Caco-2 (cell line): ENCODE results near the gene ARHGEF12. TPM values are rescaled to one million over a fixed set of nuclear protein-coding genes. Genes with fewer than 3 reads are reported as not detected.

Experiments used
- BruUV-seq: library from RNA; stranded (reverse); fragments of 400-500 nt; replicated peaks from 2 replicates; lab custom pipeline; 2021; lab: Mats Ljungman, UMichigan
- CTCF ChIA-PET: fragments of 300-600 bp; sonication (Branson Sonifier 250); formaldehyde crosslinking; loops from one replicate; lab custom pipeline; 2022; ENCODE audit warnings: antibody characterized with exemption; lab: Charles Lee
- POLR2A ChIA-PET: fragments of 300-600 bp; sonication (Branson Sonifier 250); formaldehyde crosslinking; loops from one replicate; lab custom pipeline; 2022; ENCODE audit warnings: antibody characterized with exemption; lab: Charles Lee
- DNase-seq, 2 experiments: peaks; one replicate each; pipeline versions ENCODE4 v3.0.0 to v3.0.0-alpha.2; 2020 to 2022
- H3K27me3 ChIP-seq: replicated peaks from 2 replicates; pipeline ENCODE4 v1.6.0; 2011; ENCODE audit warnings: low read length; ENCODE audit not compliant: control insufficient read depth, insufficient read depth
- H3K36me3 ChIP-seq: 2 replicates; pipeline ENCODE4 v1.5.1; 2011; ENCODE audit warnings: low read length; ENCODE audit not compliant: control insufficient read depth, insufficient read depth
- H3K4me1 ChIP-seq: fragments of 250-450 bp; sonication (Bioruptor Pico); 2 replicates; pipeline ENCODE4 v1.5.1; 2020; ENCODE audit warnings: mild to moderate bottlenecking
- H3K4me3 ChIP-seq: 2 replicates; pipeline ENCODE4 v1.5.1; 2011; ENCODE audit warnings: low read depth, mild to moderate bottlenecking, control low read depth, low read length
- H3K9me3 ChIP-seq: fragments of 250-450 bp; sonication (Bioruptor Pico); 2 replicates; pipeline ENCODE4 v1.5.1; 2020; ENCODE audit warnings: mild to moderate bottlenecking, moderate library complexity
- H3K27ac Mint-ChIP-seq: one replicate; pipeline ENCODE4 v1.8.0; 2022; ENCODE audit warnings: mixed read lengths; ENCODE audit not compliant: unreplicated experiment
- H3K27me3 Mint-ChIP-seq: one replicate; pipeline ENCODE4 v1.8.0; 2022; ENCODE audit warnings: mixed read lengths; ENCODE audit not compliant: insufficient read depth, unreplicated experiment
- H3K36me3 Mint-ChIP-seq: one replicate; pipeline ENCODE4 v1.8.0; 2022; ENCODE audit warnings: mild to moderate bottlenecking, mixed read lengths; ENCODE audit not compliant: insufficient read depth, unreplicated experiment
- H3K4me1 Mint-ChIP-seq: one replicate; pipeline ENCODE4 v1.8.0; 2022; ENCODE audit warnings: low read depth, mixed read lengths; ENCODE audit not compliant: unreplicated experiment
- H3K4me3 Mint-ChIP-seq: one replicate; pipeline ENCODE4 v1.8.0; 2022; ENCODE audit warnings: mild to moderate bottlenecking, moderate library complexity, mixed read lengths; ENCODE audit not compliant: unreplicated experiment
- H3K9me3 Mint-ChIP-seq: one replicate; pipeline ENCODE4 v1.8.0; 2022; ENCODE audit warnings: mixed read lengths; ENCODE audit not compliant: unreplicated experiment
- intact Hi-C: fragments of 100-400 bp; cut with micrococcal nuclease; formaldehyde crosslinking; loops from one replicate; pipeline ENCODE4 v1.10.0; 2022; ENCODE audit not compliant: unreplicated experiment
- total RNA-seq: library from RNA; stranded (reverse); gene quantifications from 2 replicates; pipeline ENCODE4 v1.2.3, GENCODE V29; 2022
- TF ChIP-seq, protein P1 (sequence below), 2 experiments: fragments of 200-600 bp in 1 of 2; IDR thresholded peaks; 1 replicate in 1 of 2; 2 replicates in 1 of 2; pipeline versions ENCODE4 v1.5.1 to v1.8.0; 2011 to 2022; ENCODE audit warnings: antibody characterized with exemption in 1 of 2, control low read depth in 1 of 2, inconsistent platforms in 1 of 2, low read depth in 1 of 2, low read length in 1 of 2, mild to moderate bottlenecking in 1 of 2, moderate library complexity in 1 of 2; ENCODE audit not compliant: insufficient read depth in 1 of 2, severe bottlenecking in 1 of 2, unreplicated experiment in 1 of 2

ARHGEF12 gene
- total RNA-seq, 1 experiment from 2014 or later, result 89.3 TPM

DNA sequence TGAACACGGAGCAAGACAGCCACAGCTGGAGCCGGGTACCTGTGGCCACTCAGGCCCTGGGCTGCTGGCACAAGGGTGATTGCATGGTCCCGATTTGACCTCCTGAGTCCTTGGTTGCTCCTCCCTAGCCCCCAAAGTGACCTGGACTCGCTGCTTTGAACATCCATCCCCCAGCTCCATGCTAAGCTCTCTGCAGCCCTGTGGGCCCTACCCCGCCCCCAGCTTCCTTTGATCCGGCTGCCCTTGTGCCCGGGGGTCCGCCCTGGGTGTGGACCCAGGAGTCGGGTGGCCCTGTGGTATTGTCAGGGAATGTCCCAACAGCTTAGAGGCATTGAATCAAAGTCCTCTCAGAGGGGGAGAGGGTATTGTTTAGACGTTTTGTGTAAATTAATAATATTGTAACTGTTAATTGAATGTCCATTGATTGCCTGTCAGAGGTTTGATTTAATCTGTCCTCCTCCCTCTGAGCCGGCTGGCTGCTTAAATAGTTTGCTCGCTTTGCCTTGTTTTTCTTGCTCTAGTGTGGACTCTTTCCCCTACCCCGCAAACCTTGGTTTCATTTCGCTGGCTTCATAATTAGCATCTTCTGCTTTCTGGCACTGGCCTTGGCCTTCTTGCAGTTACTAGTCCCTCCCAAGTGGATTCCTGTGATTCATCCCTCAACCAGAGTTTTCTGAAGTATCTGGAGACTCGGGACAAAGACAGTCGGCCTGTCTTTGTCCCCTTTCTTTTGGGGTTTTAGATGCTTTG is 196.0 kb downstream of the ARHGEF12 start:
- no peaks in the 10 kb centered on the region; the same call in 1 of the 2 replicates for H3K27me3 ChIP-seq
- CTCF ChIA-PET, result no interaction called here

DNA sequence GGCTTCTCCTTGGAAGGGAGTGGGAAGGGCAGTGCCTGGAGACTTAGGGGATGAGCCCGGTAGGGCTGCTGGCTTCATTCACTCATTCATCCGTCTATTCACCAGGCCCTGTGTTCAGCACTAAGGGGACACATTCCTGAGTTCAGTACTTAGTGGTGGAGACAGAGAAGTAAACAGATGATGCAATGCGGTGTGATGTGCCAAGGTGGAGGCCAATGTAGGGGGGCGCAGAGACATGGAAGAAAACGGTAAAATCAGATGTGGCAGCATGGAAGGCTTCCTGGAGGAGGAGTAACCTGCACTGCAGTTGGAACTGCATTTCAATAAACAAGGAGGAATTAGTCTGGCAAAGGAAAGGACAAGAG is 196.6 kb downstream of the ARHGEF12 start:
- BruUV-seq, result no TSS peak
- intact Hi-C loops, result no loop called here
- CTCF ChIA-PET, result no interaction called here
- no peaks in the 10 kb centered on the region for H3K27me3 Mint-ChIP-seq
- no peaks in the 10 kb centered on the region for H3K9me3 ChIP-seq
- H3K4me1 ChIP-seq, result peaks cover 6% of the 10 kb centered on the region; the same call in 1 of the 2 replicates
- TF ChIP-seq, protein P1, sequence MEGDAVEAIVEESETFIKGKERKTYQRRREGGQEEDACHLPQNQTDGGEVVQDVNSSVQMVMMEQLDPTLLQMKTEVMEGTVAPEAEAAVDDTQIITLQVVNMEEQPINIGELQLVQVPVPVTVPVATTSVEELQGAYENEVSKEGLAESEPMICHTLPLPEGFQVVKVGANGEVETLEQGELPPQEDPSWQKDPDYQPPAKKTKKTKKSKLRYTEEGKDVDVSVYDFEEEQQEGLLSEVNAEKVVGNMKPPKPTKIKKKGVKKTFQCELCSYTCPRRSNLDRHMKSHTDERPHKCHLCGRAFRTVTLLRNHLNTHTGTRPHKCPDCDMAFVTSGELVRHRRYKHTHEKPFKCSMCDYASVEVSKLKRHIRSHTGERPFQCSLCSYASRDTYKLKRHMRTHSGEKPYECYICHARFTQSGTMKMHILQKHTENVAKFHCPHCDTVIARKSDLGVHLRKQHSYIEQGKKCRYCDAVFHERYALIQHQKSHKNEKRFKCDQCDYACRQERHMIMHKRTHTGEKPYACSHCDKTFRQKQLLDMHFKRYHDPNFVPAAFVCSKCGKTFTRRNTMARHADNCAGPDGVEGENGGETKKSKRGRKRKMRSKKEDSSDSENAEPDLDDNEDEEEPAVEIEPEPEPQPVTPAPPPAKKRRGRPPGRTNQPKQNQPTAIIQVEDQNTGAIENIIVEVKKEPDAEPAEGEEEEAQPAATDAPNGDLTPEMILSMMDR (IDR thresholded peaks at IDR 0.05; ENCODE audit: insufficient read depth in 1 of 2, low read depth in 1 of 2, low read length in 1 of 2, severe bottlenecking in 1 of 2, unreplicated experiment in 1 of 2), result no peak
- no peak overlapping the region for H3K4me3 Mint-ChIP-seq
- no peaks in the 10 kb centered on the region for H3K36me3 ChIP-seq
- no peak for DNase-seq
- peaks cover 7% of the 10 kb centered on the region for H3K36me3 Mint-ChIP-seq
- H3K4me3 ChIP-seq, result no peak overlapping the region
- no peaks in the 10 kb centered on the region; the same call in 1 of the 2 replicates for H3K27me3 ChIP-seq
- POLR2A ChIA-PET, result no interaction called here
- H3K27ac Mint-ChIP-seq, result peak overlapping the region; percentile 59
- peaks cover 22% of the 10 kb centered on the region for H3K4me1 Mint-ChIP-seq
- H3K9me3 Mint-ChIP-seq, result no peaks in the 10 kb centered on the region

More for the DNA sequence above, 196.0 kb downstream of the ARHGEF12 start:
- no peak for DNase-seq
- BruUV-seq, result no TSS peak
- Mint-ChIP-seq H3K4me3 (no peak overlapping the region), H3K27ac (peak overlapping the region; percentile 59), H3K4me1 (peaks cover 22% of the 10 kb centered on the region), H3K27me3 (no peaks in the 10 kb centered on the region), H3K9me3 (no peaks in the 10 kb centered on the region), H3K36me3 (peaks cover 7% of the 10 kb centered on the region)
- intact Hi-C loops, result no loop called here
- H3K4me3 ChIP-seq, result no peak overlapping the region
- no peaks in the 10 kb centered on the region for H3K36me3 ChIP-seq
- no peaks in the 10 kb centered on the region for H3K9me3 ChIP-seq
- TF ChIP-seq, protein P1 (IDR thresholded peaks at IDR 0.05; ENCODE audit: insufficient read depth in 1 of 2, low read depth in 1 of 2, low read length in 1 of 2, severe bottlenecking in 1 of 2, unreplicated experiment in 1 of 2), result no peak
- peaks cover 9% of the 10 kb centered on the region for H3K4me1 ChIP-seq
- POLR2A ChIA-PET, result no interaction called here

- no TSS peak for BruUV-seq
- Mint-ChIP-seq H3K4me3 (no peak overlapping the region), H3K27ac (no peak overlapping the region), H3K9me3 (no peaks in the 10 kb centered on the region), H3K4me1 (peaks cover 26% of the 10 kb centered on the region), H3K27me3 (no peaks in the 10 kb centered on the region), H3K36me3 (peaks cover 17% of the 10 kb centered on the region)
- POLR2A ChIA-PET, result no interaction called here
- H3K4me3 ChIP-seq, result no peak overlapping the region
- no peak for DNase-seq
- no peaks in the 10 kb centered on the region; the same call in 1 of the 2 replicates for H3K27me3 ChIP-seq
- CTCF ChIA-PET, result no interaction called here
- TF ChIP-seq, protein P1 (IDR thresholded peaks at IDR 0.05; ENCODE audit: insufficient read depth in 1 of 2, low read depth in 1 of 2, low read length in 1 of 2, severe bottlenecking in 1 of 2, unreplicated experiment in 1 of 2), result no peak
- H3K4me1 ChIP-seq, result peaks cover 22% of the 10 kb centered on the region
- intact Hi-C loops, result no loop called here
- H3K9me3 ChIP-seq, result no peaks in the 10 kb centered on the region
- H3K36me3 ChIP-seq, result no peaks in the 10 kb centered on the region
Observed at GRCh38 chr11:120536091-120536796, 200.0 kb downstream of the ARHGEF12 start.
